Mesendoderm (in vitro differentiated cells): ENCODE results near the gene CCP110.

ENCODE experiments used
- DNase-seq: peaks from one replicate; pipeline ENCODE4 v3.0.0; 2013
- H2AK5ac ChIP-seq: 2 replicates; pipeline ENCODE4 v1.6.1; 2013; ENCODE audit warnings: low read length, inconsistent platforms
- H2BK120ac ChIP-seq: 2 replicates; pipeline ENCODE4 v1.6.1; 2013; ENCODE audit warnings: low read depth, mild to moderate bottlenecking, low read length, moderate library complexity, mixed read lengths
- H2BK15ac ChIP-seq: replicated peaks from 2 replicates; pipeline ENCODE4 v1.6.1; 2013; ENCODE audit warnings: low read depth, mild to moderate bottlenecking, moderate library complexity
- H2BK5ac ChIP-seq: 2 replicates; pipeline ENCODE4 v1.6.1; 2013; ENCODE audit warnings: low read length, inconsistent platforms
- H3K18ac ChIP-seq: 2 replicates; pipeline ENCODE4 v1.6.1; 2013; ENCODE audit warnings: mild to moderate bottlenecking, low read length, mixed read lengths
- H3K23ac ChIP-seq: one replicate; pipeline ENCODE4 v1.6.1; 2013; ENCODE audit warnings: low read length
- H3K27ac ChIP-seq: 2 replicates; pipeline ENCODE4 v1.5.1; 2013; ENCODE audit warnings: low read depth, mild to moderate bottlenecking, inconsistent platforms, low read length, moderate library complexity
- H3K27me3 ChIP-seq: 2 replicates; pipeline ENCODE4 v1.6.1; 2013; ENCODE audit warnings: low read length, control low read depth, mild to moderate bottlenecking, inconsistent platforms; ENCODE audit not compliant: insufficient read depth, poor library complexity
- H3K36me3 ChIP-seq: 2 replicates; pipeline ENCODE4 v1.6.1; 2013; ENCODE audit warnings: low read length, inconsistent platforms; ENCODE audit not compliant: control insufficient read depth, insufficient read depth
- H3K4ac ChIP-seq: one replicate; pipeline ENCODE4 v1.6.1; 2013; ENCODE audit warnings: low read depth, mild to moderate bottlenecking, low read length, moderate library complexity
- H3K4me1 ChIP-seq: 2 replicates; pipeline ENCODE4 v1.6.1; 2013; ENCODE audit warnings: low read depth, low read length, inconsistent platforms; ENCODE audit not compliant: control insufficient read depth
- H3K4me2 ChIP-seq: 2 replicates; pipeline ENCODE4 v1.6.1; 2013; ENCODE audit warnings: low read length
- H3K4me3 ChIP-seq: 2 replicates; pipeline ENCODE4 v1.5.1; 2013; ENCODE audit warnings: mild to moderate bottlenecking, low read length
- H3K56ac ChIP-seq: one replicate; pipeline ENCODE4 v1.6.1; 2013; ENCODE audit warnings: low read length
- H3K79me1 ChIP-seq: 2 replicates; pipeline ENCODE4 v1.6.1; 2013; ENCODE audit warnings: low read length, inconsistent platforms
- H3K79me2 ChIP-seq: 2 replicates; pipeline ENCODE4 v1.6.1; 2013; ENCODE audit warnings: mild to moderate bottlenecking, low read length; ENCODE audit not compliant: control insufficient read depth, insufficient read depth
- H3K9ac ChIP-seq: 2 replicates; pipeline ENCODE4 v1.6.1; 2013; ENCODE audit warnings: low read length, inconsistent platforms
- H4K5ac ChIP-seq: one replicate; pipeline ENCODE4 v1.6.1; 2013; ENCODE audit warnings: low read length
- H4K8ac ChIP-seq: one replicate; pipeline ENCODE4 v1.6.1; 2013; ENCODE audit warnings: low read depth, mild to moderate bottlenecking, control low read depth, low read length, moderate library complexity
- WGBS: extraction: QIAGEN DNeasy Blood & Tissue Kit; methylation state at CpG from one replicate; pipeline ENCODE4 v1.1.7; 2013; ENCODE audit warnings: low lambda C conversion rate, missing lambda C conversion rate; ENCODE audit not compliant: insufficient coverage; ENCODE audit errors: extremely low coverage; 5-methylcytosine and 5-hydroxymethylcytosine counted together

CCP110 gene

GRCh38 chr16:19513377-19514053, 10.2 kb upstream of the CCP110 start:
- Histone ChIP-seq H3K27me3 (no peaks in the 10 kb centered on the region), H3K9ac (no peak overlapping the region), H3K4me2 (no peak overlapping the region), H3K4ac (no peak overlapping the region), H3K18ac (no peak overlapping the region), H2BK5ac (no peak overlapping the region), H4K5ac (no peak overlapping the region), H3K27ac (no peak overlapping the region), H3K56ac (no peak overlapping the region), H3K79me2 (no peaks in the 10 kb centered on the region), H3K36me3 (no peaks in the 10 kb centered on the region), H3K4me1 (no peaks in the 10 kb centered on the region), H2BK120ac (no peak overlapping the region), H3K4me3 (no peak overlapping the region), H4K8ac (no peak overlapping the region), H3K23ac (no peak overlapping the region), H2AK5ac (no peak overlapping the region), H3K79me1 (peaks cover 2% of the 10 kb centered on the region), H2BK15ac (no peak overlapping the region)
- WGBS = no CpG with 5 or more reads among the region's 4 CpGs
- no peak for DNase-seq

GRCh38 chr16:19515757-19516156, 8.0 kb upstream of the CCP110 start:
- Histone ChIP-seq H3K79me1 (peaks cover 4% of the 10 kb centered on the region), H2AK5ac (no peak overlapping the region), H3K18ac (no peak overlapping the region), H3K4me2 (no peak overlapping the region), H3K27ac (no peak overlapping the region), H2BK15ac (no peak overlapping the region), H3K79me2 (peaks cover 3% of the 10 kb centered on the region), H4K8ac (no peak overlapping the region), H4K5ac (no peak overlapping the region), H3K9ac (no peak overlapping the region), H3K36me3 (no peaks in the 10 kb centered on the region), H2BK120ac (no peak overlapping the region), H3K4me3 (no peak overlapping the region), H2BK5ac (no peak overlapping the region), H3K4me1 (peaks cover 1% of the 10 kb centered on the region), H3K4ac (no peak overlapping the region), H3K56ac (no peak overlapping the region), H3K23ac (no peak overlapping the region), H3K27me3 (no peaks in the 10 kb centered on the region)
- DNase-seq = no peak
- no CpG with 5 or more reads among the region's 2 CpGs for WGBS

- Histone ChIP-seq H3K36me3 (no peaks in the 10 kb centered on the region), H3K27me3 (no peaks in the 10 kb centered on the region), H3K9ac (no peak overlapping the region), H2BK15ac (no peak overlapping the region), H4K8ac (no peak overlapping the region), H3K18ac (no peak overlapping the region), H3K4me1 (peaks cover 9% of the 10 kb centered on the region), H3K4me3 (no peak overlapping the region), H2AK5ac (no peak overlapping the region), H3K27ac (no peak overlapping the region), H3K4me2 (no peak overlapping the region), H3K23ac (no peak overlapping the region), H3K79me2 (peaks cover 9% of the 10 kb centered on the region), H3K79me1 (peaks cover 8% of the 10 kb centered on the region), H3K56ac (no peak overlapping the region), H3K4ac (no peak overlapping the region), H4K5ac (no peak overlapping the region), H2BK120ac (no peak overlapping the region), H2BK5ac (no peak overlapping the region)
- whole genome bisulfite sequencing = no CpG with 5 or more reads among the region's 8 CpGs
- DNase-seq = no peak
Observed at GRCh38 chr16:19517424-19518089, 6.2 kb upstream of the CCP110 start.

GRCh38 chr16:19518388-19518787, 5.4 kb upstream of the CCP110 start:
- Histone ChIP-seq H3K23ac (no peak overlapping the region), H4K5ac (no peak overlapping the region), H3K79me2 (peaks cover 9% of the 10 kb centered on the region), H3K36me3 (no peaks in the 10 kb centered on the region), H3K27me3 (no peaks in the 10 kb centered on the region), H3K4me2 (no peak overlapping the region), H3K4me1 (peaks cover 12% of the 10 kb centered on the region), H3K4ac (no peak overlapping the region), H2AK5ac (no peak overlapping the region), H3K4me3 (no peak overlapping the region), H3K9ac (no peak overlapping the region), H3K79me1 (peaks cover 8% of the 10 kb centered on the region), H2BK120ac (no peak overlapping the region), H3K56ac (no peak overlapping the region), H2BK5ac (no peak overlapping the region), H3K27ac (no peak overlapping the region), H3K18ac (no peak overlapping the region), H4K8ac (no peak overlapping the region), H2BK15ac (no peak overlapping the region)
- no CpG with 5 or more reads among the region's 2 CpGs for WGBS
- no peak for DNase-seq

- WGBS = no CpG with 5 or more reads among the region's 8 CpGs
- Histone ChIP-seq H3K27me3 (no peaks in the 10 kb centered on the region), H2BK120ac (no peak overlapping the region), H2AK5ac (no peak overlapping the region), H3K79me2 (peaks cover 12% of the 10 kb centered on the region), H3K18ac (no peak overlapping the region), H3K23ac (no peak overlapping the region), H3K79me1 (peaks cover 10% of the 10 kb centered on the region), H4K5ac (no peak overlapping the region), H2BK5ac (no peak overlapping the region), H2BK15ac (no peak overlapping the region), H3K27ac (no peak overlapping the region), H3K56ac (peak overlapping the region; percentile 93), H3K4ac (no peak overlapping the region), H3K4me2 (peak overlapping the region; percentile 97), H4K8ac (no peak overlapping the region), H3K4me3 (peak overlapping the region; percentile 33), H3K4me1 (peaks cover 15% of the 10 kb centered on the region), H3K36me3 (no peaks in the 10 kb centered on the region), H3K9ac (peak overlapping the region; percentile 89)
- DNase-seq = peak; percentile 4
Observed at GRCh38 chr16:19520861-19521331, 2.8 kb upstream of the CCP110 start.
